Chondrocyte (in vitro differentiated cells): ENCODE results near the gene NBAS. TPM values are rescaled to one million over a fixed set of nuclear protein-coding genes. Genes with fewer than 3 reads are reported as not detected.

Experiments used
- DNase-seq: peaks from one replicate; pipeline ENCODE4 v3.0.0; 2021; ENCODE audit warnings: mixed read lengths, low spot score
- H3K27ac Mint-ChIP-seq: one replicate; pipeline ENCODE4 v1.8.0; 2021; ENCODE audit warnings: mild to moderate bottlenecking, moderate library complexity, mixed read lengths; ENCODE audit not compliant: unreplicated experiment
- H3K27me3 Mint-ChIP-seq: 2 replicates; pipeline ENCODE4 v1.8.0; 2021; ENCODE audit warnings: low read depth, mixed read lengths
- H3K36me3 Mint-ChIP-seq: 2 replicates; pipeline ENCODE4 v1.8.0; 2021; ENCODE audit warnings: low read depth, mixed read lengths
- H3K4me1 Mint-ChIP-seq: 2 replicates; pipeline ENCODE4 v1.8.0; 2021; ENCODE audit warnings: low read depth, mild to moderate bottlenecking, mixed read lengths
- H3K4me3 Mint-ChIP-seq: one replicate; pipeline ENCODE4 v1.8.0; 2021; ENCODE audit warnings: mild to moderate bottlenecking, moderate library complexity, mixed read lengths; ENCODE audit not compliant: unreplicated experiment
- H3K9me3 Mint-ChIP-seq: 2 replicates; pipeline ENCODE4 v1.8.0; 2021; ENCODE audit warnings: low read depth, mixed read lengths
- total RNA-seq: library from RNA; stranded (reverse); gene quantifications from 3 replicates; pipeline ENCODE4 v1.2.1, GENCODE V29; 2021
- TF ChIP-seq, protein P1 (sequence below): fragments of 200-600 bp; sonication (generic); IDR thresholded peaks from 2 replicates; pipeline ENCODE4 v1.5.0; 2021; ENCODE audit warnings: antibody characterized with exemption, mild to moderate bottlenecking, moderate library complexity

The NBAS gene
- total RNA-seq, 1 donor from 2014 or later: 47.6 TPM

DNA sequence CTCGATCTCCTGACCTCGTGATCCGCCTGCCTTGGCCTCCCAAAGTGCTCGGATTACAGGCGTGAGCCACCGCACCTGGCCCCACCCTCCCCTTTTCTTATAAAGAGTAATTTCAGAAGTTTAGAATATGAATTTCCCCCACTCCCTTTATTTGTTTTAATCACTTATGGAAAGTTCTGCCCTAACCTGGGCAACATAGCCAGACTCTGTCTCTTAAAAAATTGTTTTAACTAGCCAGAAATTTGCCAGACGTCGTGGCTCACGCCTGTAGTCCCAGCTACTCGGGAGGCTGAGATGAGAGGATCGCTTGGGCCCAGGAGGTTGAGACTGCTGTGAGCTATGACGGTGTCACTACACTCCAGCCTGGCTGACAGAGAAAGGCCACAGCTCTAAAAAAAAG, 7.7 kb upstream of the NBAS start:
- Mint-ChIP-seq H3K36me3 (no peaks in the 10 kb centered on the region), H3K4me3 (no peak overlapping the region), H3K27me3 (peaks cover 10% of the 10 kb centered on the region), H3K9me3 (no peaks in the 10 kb centered on the region), H3K4me1 (no peaks in the 10 kb centered on the region), H3K27ac (no peak overlapping the region)
- TF ChIP-seq, protein P1, sequence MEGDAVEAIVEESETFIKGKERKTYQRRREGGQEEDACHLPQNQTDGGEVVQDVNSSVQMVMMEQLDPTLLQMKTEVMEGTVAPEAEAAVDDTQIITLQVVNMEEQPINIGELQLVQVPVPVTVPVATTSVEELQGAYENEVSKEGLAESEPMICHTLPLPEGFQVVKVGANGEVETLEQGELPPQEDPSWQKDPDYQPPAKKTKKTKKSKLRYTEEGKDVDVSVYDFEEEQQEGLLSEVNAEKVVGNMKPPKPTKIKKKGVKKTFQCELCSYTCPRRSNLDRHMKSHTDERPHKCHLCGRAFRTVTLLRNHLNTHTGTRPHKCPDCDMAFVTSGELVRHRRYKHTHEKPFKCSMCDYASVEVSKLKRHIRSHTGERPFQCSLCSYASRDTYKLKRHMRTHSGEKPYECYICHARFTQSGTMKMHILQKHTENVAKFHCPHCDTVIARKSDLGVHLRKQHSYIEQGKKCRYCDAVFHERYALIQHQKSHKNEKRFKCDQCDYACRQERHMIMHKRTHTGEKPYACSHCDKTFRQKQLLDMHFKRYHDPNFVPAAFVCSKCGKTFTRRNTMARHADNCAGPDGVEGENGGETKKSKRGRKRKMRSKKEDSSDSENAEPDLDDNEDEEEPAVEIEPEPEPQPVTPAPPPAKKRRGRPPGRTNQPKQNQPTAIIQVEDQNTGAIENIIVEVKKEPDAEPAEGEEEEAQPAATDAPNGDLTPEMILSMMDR: no peak
- DNase-seq: no peak

DNA sequence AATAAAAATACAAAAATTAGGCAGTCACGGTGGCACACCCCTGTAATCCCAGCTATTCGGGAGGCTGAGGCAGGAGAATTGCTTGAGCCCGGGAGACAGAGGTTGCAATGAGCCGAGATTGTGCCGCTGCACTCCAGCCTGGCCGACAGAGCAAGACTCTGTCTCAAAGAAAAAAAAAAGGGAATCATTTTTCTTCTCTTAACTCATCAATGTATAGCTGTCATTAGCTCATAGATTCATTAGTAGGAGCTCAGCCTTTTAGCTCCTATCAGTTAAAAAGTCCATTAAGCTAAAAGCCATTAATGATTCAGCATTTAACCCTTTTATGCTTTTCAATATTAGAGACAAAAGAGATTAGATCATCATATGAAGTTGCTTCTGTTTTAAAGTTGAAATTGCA, 5.8 kb upstream of the NBAS start:
- no peak overlapping the region for H3K27ac Mint-ChIP-seq
- TF ChIP-seq, protein P1: no peak
- DNase-seq: no peak
- H3K9me3 Mint-ChIP-seq: no peaks in the 10 kb centered on the region
- H3K36me3 Mint-ChIP-seq: no peaks in the 10 kb centered on the region
- H3K4me3 Mint-ChIP-seq: no peak overlapping the region
- H3K4me1 Mint-ChIP-seq: peaks cover 4% of the 10 kb centered on the region
- peaks cover 10% of the 10 kb centered on the region for H3K27me3 Mint-ChIP-seq

DNA sequence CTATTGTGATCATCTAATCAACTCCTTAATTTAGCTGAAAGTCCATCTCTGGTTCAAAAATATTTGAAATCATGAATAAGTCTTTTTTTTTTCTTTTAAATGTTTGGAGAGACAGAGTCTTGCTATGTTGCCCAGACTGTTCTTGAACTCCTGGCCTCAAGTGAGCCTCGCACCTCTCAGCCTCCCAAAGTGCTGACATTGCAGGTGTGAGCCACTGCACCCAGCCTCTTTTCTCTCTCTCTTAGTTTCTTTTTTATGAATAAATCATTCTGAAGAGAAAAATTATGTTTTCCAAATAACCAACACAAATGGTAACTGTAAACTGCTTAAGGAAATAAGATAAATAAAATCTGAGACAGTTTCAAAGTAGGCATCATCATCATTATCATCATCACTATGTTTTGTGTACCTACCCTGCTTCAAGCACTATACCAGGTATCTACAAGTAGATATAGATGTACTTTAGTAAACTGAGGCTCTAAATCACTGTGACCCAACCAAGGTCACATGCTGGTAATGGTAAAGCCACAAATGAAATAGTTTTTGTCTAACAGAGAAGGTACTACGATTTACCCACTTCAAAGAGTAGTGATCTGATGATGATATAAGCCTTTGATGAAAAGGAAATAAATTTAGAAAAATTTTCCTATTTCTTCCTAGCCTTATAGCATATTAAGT, 5.0 kb upstream of the NBAS start:
- TF ChIP-seq, protein P1: no peak
- no peak overlapping the region for H3K27ac Mint-ChIP-seq
- H3K9me3 Mint-ChIP-seq: no peaks in the 10 kb centered on the region
- H3K4me3 Mint-ChIP-seq: no peak overlapping the region
- H3K4me1 Mint-ChIP-seq: peaks cover 10% of the 10 kb centered on the region
- peaks cover 8% of the 10 kb centered on the region for H3K27me3 Mint-ChIP-seq
- DNase-seq: no peak
- no peaks in the 10 kb centered on the region for H3K36me3 Mint-ChIP-seq

DNA sequence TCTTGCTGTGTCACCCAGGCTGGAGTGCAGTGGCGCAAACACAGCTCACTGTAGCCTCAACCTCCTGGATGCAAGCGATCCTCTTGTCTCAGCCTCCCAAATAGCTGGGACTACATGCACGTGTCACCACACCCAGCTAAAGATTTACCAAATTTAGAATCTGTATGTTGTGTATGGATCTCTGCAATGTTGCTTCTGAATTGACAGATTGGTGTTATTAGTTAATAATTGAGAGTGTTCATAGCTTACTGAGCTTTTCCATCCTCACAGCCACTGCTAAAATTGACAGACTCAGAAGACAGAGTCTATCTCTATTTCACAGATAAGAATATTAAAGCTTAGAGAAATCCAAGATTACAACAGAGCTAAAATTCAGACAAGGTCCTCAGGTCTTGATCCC, 4.3 kb upstream of the NBAS start:
- Mint-ChIP-seq H3K4me3 (no peak overlapping the region), H3K4me1 (peaks cover 10% of the 10 kb centered on the region), H3K27ac (no peak overlapping the region), H3K27me3 (peaks cover 8% of the 10 kb centered on the region), H3K9me3 (no peaks in the 10 kb centered on the region), H3K36me3 (no peaks in the 10 kb centered on the region)
- TF ChIP-seq, protein P1: no peak
- no peak for DNase-seq

DNA sequence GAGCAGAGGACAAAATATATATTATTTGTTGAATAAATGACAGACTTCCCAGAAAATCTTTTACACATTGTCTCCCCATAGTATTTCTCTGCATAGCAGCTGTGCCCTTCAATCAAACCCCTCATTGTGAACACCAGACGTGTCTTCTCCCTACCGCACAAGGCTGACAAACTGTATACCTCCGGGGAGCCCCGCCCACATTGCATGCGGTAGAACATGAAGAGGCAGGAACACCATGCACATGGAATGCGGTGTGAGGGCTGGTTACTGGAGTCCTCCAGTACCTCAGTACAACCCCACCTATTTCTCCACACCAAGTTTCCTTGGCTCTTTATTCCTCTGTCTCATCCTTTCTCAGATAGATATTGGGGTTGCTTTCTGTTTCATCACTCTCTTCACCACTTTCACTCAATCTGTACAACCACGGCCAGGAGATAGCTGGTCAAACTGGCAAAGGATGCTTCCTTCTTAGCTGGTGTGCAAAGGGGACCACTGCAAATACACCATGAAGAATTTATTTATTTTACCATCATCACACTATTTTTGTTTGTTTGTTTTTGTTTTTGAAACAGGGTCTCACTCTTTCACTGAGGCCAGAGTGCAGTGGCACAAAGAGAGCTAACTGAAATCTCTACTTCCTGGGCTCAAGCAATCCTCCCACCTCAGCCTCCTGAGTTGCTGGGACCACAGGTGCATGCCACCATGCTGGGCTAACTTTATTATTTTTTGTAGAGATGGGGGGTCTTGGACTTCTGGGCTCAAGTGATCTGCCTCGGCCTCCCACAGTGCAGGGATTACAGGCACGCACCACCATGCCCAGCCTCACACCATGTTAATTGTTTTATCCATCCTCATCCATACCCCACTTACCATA, 2.3 kb upstream of the NBAS start:
- no peaks in the 10 kb centered on the region for H3K9me3 Mint-ChIP-seq
- TF ChIP-seq, protein P1: no peak
- H3K27me3 Mint-ChIP-seq: peaks cover 8% of the 10 kb centered on the region
- DNase-seq: no peak
- H3K4me3 Mint-ChIP-seq: no peak overlapping the region
- H3K4me1 Mint-ChIP-seq: peaks cover 26% of the 10 kb centered on the region
- no peaks in the 10 kb centered on the region for H3K36me3 Mint-ChIP-seq
- H3K27ac Mint-ChIP-seq: no peak overlapping the region
